Fibroblast of lung (primary cell): Measurements from ENCODE around the gene SIPA1L3. TPM values are rescaled to one million over a fixed set of nuclear protein-coding genes. Genes with fewer than 3 reads are reported as not detected.
A peak's percentile ranks its signal among the peaks of the same experiment; 100 is the strongest.

Experiments
- DNase-seq, 2 donors: peaks; one replicate each; pipeline versions ENCODE4 v3.0.0 to v3.0.0-alpha.2; 2010; ENCODE audit warnings: low read depth in 2 of 2
- H2AFZ ChIP-seq: 2 replicates; pipeline ENCODE4 v1.5.1; 2012; ENCODE audit warnings: low read length, control low read depth, inconsistent platforms
- H3K27ac ChIP-seq: 2 replicates; pipeline ENCODE4 v1.5.1; 2011; ENCODE audit warnings: low read length, control low read depth; ENCODE audit not compliant: insufficient read depth
- H3K27me3 ChIP-seq: 2 replicates; pipeline ENCODE4 v1.5.1; 2011; ENCODE audit warnings: mild to moderate bottlenecking, low read length; ENCODE audit not compliant: control insufficient read depth, insufficient read depth
- H3K36me3 ChIP-seq: 2 replicates; pipeline ENCODE4 v1.5.1; 2011; ENCODE audit warnings: low read length; ENCODE audit not compliant: control insufficient read depth, insufficient read depth
- H3K4me1 ChIP-seq: 2 replicates; pipeline ENCODE4 v1.5.1; 2011; ENCODE audit warnings: low read length; ENCODE audit not compliant: control insufficient read depth, insufficient read depth; ENCODE audit errors: extremely low read depth
- H3K4me2 ChIP-seq: 2 replicates; pipeline ENCODE4 v1.5.1; 2011; ENCODE audit warnings: low read length, control low read depth; ENCODE audit not compliant: insufficient read depth; ENCODE audit errors: extremely low read depth
- H3K4me3 ChIP-seq, 4 experiments: fragments of 200-600 bp in 1 of 4; sonication (generic) in 1 of 4; replicated peaks in 1 of 4; 2 replicates each; pipeline ENCODE4 v1.5.1; 2011 to 2016; ENCODE audit warnings: low read length in 4 of 4, low read depth in 3 of 4, mild to moderate bottlenecking in 3 of 4, control low read depth in 2 of 4, inconsistent platforms in 1 of 4, mixed read lengths in 1 of 4; ENCODE audit not compliant: insufficient read depth in 1 of 4; ENCODE audit errors: control extremely low read depth in 1 of 4
- H3K79me2 ChIP-seq: 2 replicates; pipeline ENCODE4 v1.5.1; 2012; ENCODE audit warnings: mild to moderate bottlenecking, low read length, inconsistent platforms; ENCODE audit not compliant: control insufficient read depth, insufficient read depth
- H3K9ac ChIP-seq: 2 replicates; pipeline ENCODE4 v1.5.1; 2011; ENCODE audit warnings: mild to moderate bottlenecking, low read length, control low read depth; ENCODE audit not compliant: insufficient read depth
- H3K9me3 ChIP-seq: 2 replicates; pipeline ENCODE4 v1.5.1; 2012; ENCODE audit warnings: low read depth, low read length; ENCODE audit not compliant: control insufficient read depth, insufficient read depth
- H4K20me1 ChIP-seq: 2 replicates; pipeline ENCODE4 v1.5.1; 2011; ENCODE audit warnings: low read length; ENCODE audit not compliant: control insufficient read depth, insufficient read depth; ENCODE audit errors: extremely low read depth
- CTCF ChIP-seq, 2 donors: IDR thresholded peaks in 1 of 2; conservative IDR thresholded peaks in 1 of 2; 1 replicate in 1 of 2; 2 replicates in 1 of 2; pipeline ENCODE4 v1.5.1; 2011 to 2012; ENCODE audit warnings: low read length in 2 of 2, control low read depth in 1 of 2, inconsistent platforms in 1 of 2, low read depth in 1 of 2, mild to moderate bottlenecking in 1 of 2
- EZH2 ChIP-seq: IDR thresholded peaks from 2 replicates; pipeline ENCODE4 v1.5.1; 2012; ENCODE audit warnings: low read length, control low read depth, mild to moderate bottlenecking; ENCODE audit errors: missing control alignments
- polyA plus RNA-seq, 2 donors: library from polyadenylated mRNA; depleted of rRNA in 1 of 2; stranded (reverse) in 1 of 2; unstranded in 1 of 2; fragments of >200 nt; gene quantifications; 2 replicates each; pipeline ENCODE4 v1.2.1, GENCODE V29; 2011 to 2012; ENCODE audit warnings: missing spikeins in 1 of 2
- total RNA-seq: library from RNA; depleted of rRNA; stranded (reverse); fragments of >200 nt; gene quantifications from 2 replicates; pipeline ENCODE4 v1.2.1, GENCODE V29; 2014

SIPA1L3 gene
- total and polyA plus RNA-seq, 2 donors (not counting 1 experiment from before 2014, with no cell fraction given), result 3.7 to 10.1 TPM

- peak overlapping the region; percentile 42 for H3K27ac ChIP-seq
- peaks cover 45% of the 10 kb centered on the region for H3K79me2 ChIP-seq
- no peak for TF ChIP-seq CTCF (conservative IDR thresholded peaks at IDR 0.05 in 1 of 2, IDR thresholded peaks at IDR 0.05 in 1 of 2; ENCODE audit: low read depth in 1 of 2, low read length in 2 of 2)
- no peak for TF ChIP-seq EZH2
- H4K20me1 ChIP-seq, result no peaks in the 10 kb centered on the region
- H3K27me3 ChIP-seq, result no peaks in the 10 kb centered on the region
- H3K4me1 ChIP-seq, result peaks cover 8% of the 10 kb centered on the region
- DNase-seq, result peak in 1 of 2 donors; percentile 8
- H3K9me3 ChIP-seq, result no peaks in the 10 kb centered on the region
- H3K4me3 ChIP-seq, result peak overlapping the region; percentile 70 to 98 (median 86)
- peak overlapping the region; percentile 60 for H2AFZ ChIP-seq
- H3K36me3 ChIP-seq, result no peaks in the 10 kb centered on the region
- H3K4me2 ChIP-seq, result peak overlapping the region; percentile 94
- H3K9ac ChIP-seq, result peak overlapping the region; percentile 75
Observed at GRCh38 chr19:37907735-37908455, 887 bp downstream of the SIPA1L3 start.

- DNase-seq, result no peak
- no peak for TF ChIP-seq EZH2
- TF ChIP-seq CTCF (conservative IDR thresholded peaks at IDR 0.05 in 1 of 2, IDR thresholded peaks at IDR 0.05 in 1 of 2; ENCODE audit: low read depth in 1 of 2, low read length in 2 of 2), result no peak
- Histone ChIP-seq H4K20me1 (no peaks in the 10 kb centered on the region), H3K27ac (no peak overlapping the region), H3K79me2 (peaks cover 52% of the 10 kb centered on the region), H3K4me1 (peaks cover 8% of the 10 kb centered on the region), H3K36me3 (no peaks in the 10 kb centered on the region), H3K4me2 (no peak overlapping the region), H3K4me3 (no peak overlapping the region), H3K9ac (no peak overlapping the region), H2AFZ (no peak overlapping the region), H3K27me3 (no peaks in the 10 kb centered on the region), H3K9me3 (no peaks in the 10 kb centered on the region)
Observed at GRCh38 chr19:37909661-37910199, 2.7 kb downstream of the SIPA1L3 start.

GRCh38 chr19:37914908-37915307 is 7.9 kb downstream of the SIPA1L3 start:
- Histone ChIP-seq H4K20me1 (no peaks in the 10 kb centered on the region), H3K4me3 (no peak overlapping the region), H3K79me2 (peaks cover 58% of the 10 kb centered on the region), H3K27me3 (no peaks in the 10 kb centered on the region), H3K4me2 (no peak overlapping the region), H3K4me1 (no peaks in the 10 kb centered on the region), H3K27ac (no peak overlapping the region), H2AFZ (no peak overlapping the region), H3K36me3 (no peaks in the 10 kb centered on the region), H3K9ac (no peak overlapping the region), H3K9me3 (no peaks in the 10 kb centered on the region)
- no peak for TF ChIP-seq EZH2
- no peak for TF ChIP-seq CTCF (conservative IDR thresholded peaks at IDR 0.05 in 1 of 2, IDR thresholded peaks at IDR 0.05 in 1 of 2; ENCODE audit: low read depth in 1 of 2, low read length in 2 of 2)
- DNase-seq, result no peak
